GM18868 (cell line): Measurements from ENCODE around the gene DYRK4.
A peak's percentile ranks its signal among the peaks of the same experiment; 100 is the strongest.
"Not testable (repeated sequence)": the region's sequence is repeated elsewhere in the genome, so short reads cannot be mapped to it uniquely, and the experiment has no call there.

Experiments used
- ATAC-seq: cut with Tn5 transposase; IDR thresholded peaks from one replicate; pipeline ENCODE4 v1.9.1; 2021; ENCODE audit warnings: mild to moderate bottlenecking, moderate library complexity; ENCODE audit not compliant: unreplicated experiment

Gene DYRK4

GRCh38 chr12:4562034-4562657, at the start of gene DYRK4:
TSS of gene DYRK4 (plus strand) at chr12:4562208. CDS start at chr12:4562246, 38 bp downstream.
- ATAC-seq: no peak

- no peak for ATAC-seq
These were observed 43.8 kb upstream of the DYRK4 start for GRCh38 chr12:4518106-4518728.

GRCh38 chr12:4523443-4523842, 38.6 kb upstream of the DYRK4 start:
- ATAC-seq: not testable (repeated sequence)

- ATAC-seq: no peak
These were observed 35.0 kb upstream of the DYRK4 start for GRCh38 chr12:4526923-4527546.

GRCh38 chr12:4530160-4530559, 31.8 kb upstream of the DYRK4 start:
- ATAC-seq: no peak

- no peak for ATAC-seq
These were observed 30.9 kb upstream of the DYRK4 start for GRCh38 chr12:4530982-4531586.

GRCh38 chr12:4535092-4535491, 26.9 kb upstream of the DYRK4 start:
- no peak for ATAC-seq

GRCh38 chr12:4535871-4536270, 26.1 kb upstream of the DYRK4 start:
- no peak for ATAC-seq

- ATAC-seq: peak; percentile 90
These were observed 23.5 kb upstream of the DYRK4 start, which contains the start of gene RAD51AP1 for GRCh38 chr12:4538207-4539160. TSS of gene RAD51AP1 (plus strand) at chr12:4538890. CDS start at chr12:4538940, 50 bp downstream.

- ATAC-seq: no peak
These were observed 22.7 kb upstream of the DYRK4 start for GRCh38 chr12:4539167-4539870.

GRCh38 chr12:4540170-4540569, 21.8 kb upstream of the DYRK4 start:
- ATAC-seq: no peak

GRCh38 chr12:4540638-4541037, 21.4 kb upstream of the DYRK4 start:
- ATAC-seq: no peak

GRCh38 chr12:4545195-4545594, 16.8 kb upstream of the DYRK4 start:
- ATAC-seq: no peak

GRCh38 chr12:4552191-4552590, 9.8 kb upstream of the DYRK4 start:
- ATAC-seq: no peak

- no peak for ATAC-seq
These were observed 8.1 kb upstream of the DYRK4 start for GRCh38 chr12:4553943-4554342.

GRCh38 chr12:4555804-4556203, 6.2 kb upstream of the DYRK4 start:
- ATAC-seq: no peak

- no peak for ATAC-seq
These were observed 5.1 kb upstream of the DYRK4 start for GRCh38 chr12:4556735-4557530.

- ATAC-seq: no peak
These were observed 4.4 kb upstream of the DYRK4 start for GRCh38 chr12:4557586-4557985.

GRCh38 chr12:4558171-4558570, 3.8 kb upstream of the DYRK4 start:
- ATAC-seq: no peak
